Measurements from ENCODE around the gene ITGA11. TPM values are rescaled to one million over a fixed set of nuclear protein-coding genes. Genes with fewer than 3 reads are reported as not detected.
A peak's percentile ranks its signal among the peaks of the same experiment; 100 is the strongest.

ITGA11 gene
- total and polyA plus RNA-seq, 10 donors = 0.27 to 17.2 (median 5.8) TPM

- no peak for TF ChIP-seq POLR2AphosphoS5 (IDR thresholded peaks at IDR 0.05)
- no peak for TF ChIP-seq CTCF (IDR thresholded peaks at IDR 0.05 in 8 of 11, conservative IDR thresholded peaks at IDR 0.05 in 3 of 11)
- no peak for TF ChIP-seq POLR2A (IDR thresholded peaks at IDR 0.05)
- Histone ChIP-seq H3K9me3 (no peaks in the 10 kb centered on the region), H3K27ac (peak overlapping the region in 6 of 8 donors; percentile 32 to 63 (median 46)), H3K4me1 (peaks cover 7 to 73% (median 45%) of the 10 kb centered on the region in 6 donors), H3K4me3 (no peak overlapping the region), H3K36me3 (no peaks in the 10 kb centered on the region), H3K27me3 (replicated peaks in 1 of 7) (no peaks in the 10 kb centered on the region)
- 35 to 40% (median 39%) methylated on average over 7 of the region's 7 CpGs for WGBS, 5 donors
- intact Hi-C loops (cut with DNase I; ENCODE audit: low total_unique reads) = no loop called here
- no peak for DNase-seq
Observed at GRCh38 chr15:68365140-68365745, 66.7 kb downstream of the ITGA11 start.

- no peaks in the 10 kb centered on the region for H3K36me3 ChIP-seq
- H3K4me1 ChIP-seq = peaks cover 7 to 79% (median 48%) of the 10 kb centered on the region in 6 donors
- H3K9me3 ChIP-seq = no peaks in the 10 kb centered on the region
- no peaks in the 10 kb centered on the region for H3K27me3 ChIP-seq (replicated peaks in 1 of 7)
- no peak for TF ChIP-seq POLR2A (IDR thresholded peaks at IDR 0.05)
- TF ChIP-seq CTCF (IDR thresholded peaks at IDR 0.05 in 8 of 11, conservative IDR thresholded peaks at IDR 0.05 in 3 of 11) = no peak
- TF ChIP-seq POLR2AphosphoS5 (IDR thresholded peaks at IDR 0.05) = no peak
- H3K4me3 ChIP-seq = no peak overlapping the region
- intact Hi-C loops (cut with DNase I; ENCODE audit: low total_unique reads) = no loop called here
- peak overlapping the region in 5 of 8 donors; percentile 35 to 63 (median 54) for H3K27ac ChIP-seq
- WGBS, 5 donors = 60 to 83% (median 75%) methylated on average over 8 to 11 of the region's 11 CpGs
- DNase-seq = no peak
Observed at GRCh38 chr15:68364660-68365035, 67.3 kb downstream of the ITGA11 start.

- 62 to 74% (median 67%) methylated on average over 7 of the region's 7 CpGs for WGBS, 5 donors
- Histone ChIP-seq H3K4me3 (no peak overlapping the region), H3K27me3 (replicated peaks in 1 of 7) (no peaks in the 10 kb centered on the region), H3K4me1 (peaks cover 7 to 77% (median 46%) of the 10 kb centered on the region in 6 donors), H3K36me3 (no peaks in the 10 kb centered on the region), H3K27ac (peak overlapping the region in 4 of 8 donors; percentile 35 to 63 (median 46)), H3K9me3 (no peaks in the 10 kb centered on the region)
- no peak for DNase-seq
- intact Hi-C loops (cut with DNase I; ENCODE audit: low total_unique reads) = no loop called here
- TF ChIP-seq POLR2AphosphoS5 (IDR thresholded peaks at IDR 0.05) (peak; percentile 24 to 40 (median 32)), CTCF (IDR thresholded peaks at IDR 0.05 in 8 of 11, conservative IDR thresholded peaks at IDR 0.05 in 3 of 11) (no peak)
Observed at GRCh38 chr15:68364028-68364659, 67.8 kb downstream of the ITGA11 start.

GRCh38 chr15:68363353-68363752 is 68.6 kb downstream of the ITGA11 start:
- TF ChIP-seq CTCF (IDR thresholded peaks at IDR 0.05 in 8 of 11, conservative IDR thresholded peaks at IDR 0.05 in 3 of 11) (no peak), POLR2A (IDR thresholded peaks at IDR 0.05) (no peak), POLR2AphosphoS5 (IDR thresholded peaks at IDR 0.05) (no peak)
- no peak overlapping the region for H3K4me3 ChIP-seq
- no peaks in the 10 kb centered on the region for H3K36me3 ChIP-seq
- no peaks in the 10 kb centered on the region for H3K9me3 ChIP-seq
- H3K4me1 ChIP-seq = peaks cover 7 to 69% (median 41%) of the 10 kb centered on the region in 6 donors
- intact Hi-C loops (cut with DNase I; ENCODE audit: low total_unique reads) = no loop called here
- WGBS, 5 donors = 87 to 92% (median 88%) methylated on average over 2 of the region's 2 CpGs
- H3K27ac ChIP-seq = peak overlapping the region in 3 of 8 donors; percentile 35 to 63 (median 56)
- DNase-seq = no peak
- H3K27me3 ChIP-seq (replicated peaks in 1 of 7) = no peaks in the 10 kb centered on the region

Measured in spleen (tissue), 11 donors.